Stimulated activated CD4-positive, alpha-beta T cell treated with anti-CD3 and anti-CD28 coated beads, Interleukin-4, amount 100 ng/mL, for 48 hours (primary cell): ENCODE measurements around the gene SPTLC3.

Source experiments
- DNase-seq, 2 donors: peaks; one replicate each; pipeline ENCODE4 v3.0.0-alpha.2; 2020; ENCODE audit warnings: low read depth in 2 of 2

The SPTLC3 gene

GRCh38 chr20:13031751-13032150 lies 23.0 kb downstream of the SPTLC3 start:
- no peak for DNase-seq

DNA sequence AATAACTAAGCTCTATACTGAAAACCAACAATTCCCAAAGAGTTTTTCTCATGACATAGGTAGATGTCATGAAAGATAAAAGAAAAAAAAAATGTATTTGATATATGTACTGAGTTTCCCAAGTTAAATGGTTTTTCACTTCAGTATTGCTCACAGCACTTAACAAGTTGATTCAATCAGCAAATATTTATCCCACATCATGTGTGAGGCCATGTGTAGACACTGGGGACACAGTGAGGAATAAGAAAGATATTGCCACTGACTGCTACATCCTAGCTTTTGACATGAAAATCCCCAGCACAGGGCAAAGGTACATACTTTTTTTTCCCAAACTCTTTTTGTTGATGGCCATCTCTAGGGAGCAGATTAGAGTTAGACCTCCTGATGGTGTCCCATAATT lies 25.3 kb downstream of the SPTLC3 start:
- no peak for DNase-seq

- no peak for DNase-seq
Observed at GRCh38 chr20:13034936-13035335, 26.2 kb downstream of the SPTLC3 start.

DNA sequence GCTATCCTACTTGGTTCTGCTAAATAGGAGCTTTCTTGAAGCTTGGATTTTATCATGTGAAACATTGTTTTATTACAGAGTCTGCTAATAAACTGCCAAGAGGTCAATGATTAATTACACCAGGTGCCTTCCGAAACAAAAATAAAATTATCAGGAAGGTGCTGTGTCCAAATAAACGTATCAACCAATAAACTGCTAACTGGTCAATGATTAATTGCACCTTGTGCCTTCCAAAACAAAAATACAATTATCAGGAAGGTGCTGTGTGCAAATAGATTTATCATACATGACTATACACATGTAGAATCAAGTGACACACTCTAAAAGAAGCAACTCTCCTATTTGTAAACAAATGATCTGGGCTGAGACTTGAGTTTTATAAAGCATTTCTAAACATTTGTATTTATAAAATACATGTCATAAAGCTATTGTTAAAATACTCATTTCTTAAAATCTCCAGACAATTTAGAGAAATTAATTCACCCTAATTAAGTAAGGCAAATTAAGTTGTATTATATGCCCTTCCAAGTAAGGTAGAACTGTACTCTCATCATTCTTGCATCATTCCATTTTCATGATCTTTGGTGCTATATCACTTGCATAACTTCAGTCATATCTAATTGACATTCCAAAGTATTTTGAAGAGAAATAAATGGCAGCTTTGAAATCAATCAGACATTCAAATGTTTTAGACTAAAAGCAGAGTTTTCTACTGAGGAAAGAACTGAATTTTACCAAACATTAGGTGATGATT lies 26.8 kb downstream of the SPTLC3 start:
- no peak for DNase-seq

GRCh38 chr20:13037727-13038126 lies 29.0 kb downstream of the SPTLC3 start:
- DNase-seq: no peak

- no peak for DNase-seq
Observed at GRCh38 chr20:13041574-13042457, 33.0 kb downstream of the SPTLC3 start.

GRCh38 chr20:13042458-13042794 lies 33.7 kb downstream of the SPTLC3 start:
- DNase-seq: no peak

DNA sequence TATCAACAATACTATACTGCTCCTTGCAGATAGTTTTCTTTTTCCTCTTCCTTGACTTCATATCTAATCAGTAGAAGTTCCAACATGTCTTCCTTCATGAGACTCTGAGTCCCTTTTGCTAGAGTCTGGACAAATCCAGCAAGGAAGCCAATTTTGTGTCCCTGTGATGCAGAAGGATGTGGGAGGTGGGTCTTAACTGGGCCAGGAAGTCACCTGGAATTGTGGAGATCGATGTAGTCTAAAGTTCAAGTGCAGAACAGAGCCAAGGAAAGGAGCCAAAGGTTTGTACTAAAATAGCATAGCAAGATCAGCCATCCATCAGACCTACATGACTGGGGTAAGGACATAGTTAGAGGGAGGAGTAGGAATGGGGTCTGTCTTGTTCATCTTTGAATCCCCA lies 37.6 kb downstream of the SPTLC3 start:
- DNase-seq: no peak

DNA sequence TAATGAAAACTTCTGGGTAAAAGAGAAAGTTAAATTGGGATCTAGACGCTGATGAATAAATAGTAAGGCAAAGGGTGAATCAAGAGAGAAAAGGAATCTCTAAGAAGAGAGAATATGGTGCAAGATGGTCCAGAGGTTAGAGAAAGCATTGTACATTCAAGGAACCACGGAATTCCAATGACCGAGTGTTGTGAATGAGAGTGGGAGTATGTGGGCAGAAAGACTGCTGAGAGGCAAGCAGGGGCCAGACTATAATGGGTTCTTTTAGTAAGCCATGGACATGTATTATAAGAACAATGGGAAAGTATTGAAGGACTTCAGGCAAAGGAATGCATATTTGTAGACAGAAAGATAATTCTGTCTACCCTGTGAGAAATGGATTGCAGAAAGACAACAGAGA lies 45.2 kb downstream of the SPTLC3 start:
- no peak for DNase-seq

GRCh38 chr20:13058666-13059389 lies 50.1 kb downstream of the SPTLC3 start:
- no peak for DNase-seq

GRCh38 chr20:13059398-13060136 lies 50.8 kb downstream of the SPTLC3 start:
- DNase-seq: no peak

GRCh38 chr20:13060327-13060726 lies 51.6 kb downstream of the SPTLC3 start:
- DNase-seq: no peak

DNA sequence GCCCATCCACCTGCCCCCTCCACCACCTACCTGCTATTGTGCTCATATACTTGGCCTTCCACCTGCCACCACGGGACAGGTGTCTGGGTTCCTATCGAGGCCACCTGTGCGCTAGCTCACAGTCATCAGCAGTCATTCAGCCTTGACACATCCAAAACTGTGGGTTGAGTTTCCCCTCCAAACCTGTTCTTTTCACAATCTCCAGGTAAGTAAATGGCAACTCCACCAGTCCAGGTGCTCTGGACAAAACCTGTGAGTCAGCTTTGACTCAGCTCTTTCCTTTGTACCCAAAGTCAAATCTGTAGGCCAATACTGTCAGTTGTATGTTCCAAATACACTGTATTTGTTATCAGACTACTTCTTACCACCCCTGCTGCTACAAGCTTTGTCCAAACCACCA lies 52.6 kb downstream of the SPTLC3 start:
- DNase-seq: no peak

DNA sequence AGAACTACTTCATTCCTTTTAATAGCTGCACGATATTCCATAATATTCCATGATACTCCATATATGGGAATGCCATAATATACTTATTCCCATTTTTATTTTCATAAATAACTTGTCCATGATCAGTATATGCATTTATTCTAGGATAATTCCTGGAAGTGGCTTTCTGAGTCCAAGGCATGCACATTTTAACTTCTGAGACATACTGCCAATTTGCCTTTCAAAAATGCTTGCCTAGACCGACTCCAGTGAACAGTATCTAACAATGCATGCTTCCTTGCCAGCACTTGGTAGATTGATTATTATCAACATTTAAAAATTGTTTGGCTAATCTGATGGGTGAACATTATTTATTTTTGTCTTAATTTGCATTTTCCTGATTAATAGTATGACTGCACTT lies 54.0 kb downstream of the SPTLC3 start:
- no peak for DNase-seq

DNA sequence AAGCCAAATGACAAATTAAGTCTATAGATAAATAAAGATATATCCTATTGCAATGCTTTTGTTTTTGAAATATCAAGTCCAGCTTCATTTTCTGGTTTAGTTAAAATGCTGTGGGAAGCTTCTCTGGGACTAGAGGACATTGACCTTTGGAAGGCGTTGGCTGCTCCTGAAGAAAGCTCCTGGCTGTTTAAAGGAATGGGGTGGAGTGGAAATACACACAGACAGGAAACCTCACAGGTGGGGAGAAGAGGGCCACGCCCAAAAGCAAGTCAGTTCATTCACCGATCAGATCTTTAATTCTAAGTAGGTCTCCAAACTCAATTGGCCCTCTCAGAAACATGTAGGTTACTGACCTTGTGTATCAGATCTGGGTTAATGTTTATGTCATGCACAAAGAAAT lies 59.6 kb downstream of the SPTLC3 start:
- no peak for DNase-seq

DNA sequence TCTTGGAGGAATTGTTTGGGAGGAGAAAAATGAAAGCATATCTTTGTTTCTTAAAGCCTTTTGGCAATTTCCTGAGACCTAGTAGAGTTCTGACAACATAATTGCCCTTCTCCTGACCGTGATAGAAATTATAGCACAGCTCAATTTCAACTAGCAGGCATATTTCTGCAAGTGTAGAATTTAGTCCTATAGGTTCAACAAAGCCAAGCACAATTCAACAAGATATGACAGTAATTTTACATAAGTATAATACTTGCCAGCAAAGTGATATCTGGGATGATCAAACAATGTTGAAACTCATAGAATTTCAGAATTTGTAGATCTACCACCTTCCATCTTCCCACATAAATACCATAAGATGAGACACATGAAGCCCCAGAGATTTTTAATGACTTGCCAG lies 73.1 kb downstream of the SPTLC3 start:
- no peak for DNase-seq

DNA sequence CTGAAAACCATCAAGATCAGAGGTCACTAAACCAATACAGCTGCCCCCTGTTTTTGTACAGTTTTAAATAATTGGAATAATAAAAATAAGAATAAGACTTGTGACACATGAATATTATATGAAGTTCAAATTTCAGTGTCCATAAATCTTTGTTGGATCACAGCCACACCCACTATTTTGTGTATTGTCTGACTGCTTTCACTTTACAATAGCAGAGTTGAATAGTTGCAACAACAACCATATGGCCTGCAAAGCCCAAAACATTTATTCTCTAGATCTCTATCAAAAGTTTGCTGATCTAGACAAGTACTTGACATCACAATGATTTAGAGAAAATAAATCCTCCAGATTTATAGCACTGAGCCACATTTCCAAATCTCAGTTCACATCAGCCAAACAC lies 73.6 kb downstream of the SPTLC3 start:
- no peak for DNase-seq

DNA sequence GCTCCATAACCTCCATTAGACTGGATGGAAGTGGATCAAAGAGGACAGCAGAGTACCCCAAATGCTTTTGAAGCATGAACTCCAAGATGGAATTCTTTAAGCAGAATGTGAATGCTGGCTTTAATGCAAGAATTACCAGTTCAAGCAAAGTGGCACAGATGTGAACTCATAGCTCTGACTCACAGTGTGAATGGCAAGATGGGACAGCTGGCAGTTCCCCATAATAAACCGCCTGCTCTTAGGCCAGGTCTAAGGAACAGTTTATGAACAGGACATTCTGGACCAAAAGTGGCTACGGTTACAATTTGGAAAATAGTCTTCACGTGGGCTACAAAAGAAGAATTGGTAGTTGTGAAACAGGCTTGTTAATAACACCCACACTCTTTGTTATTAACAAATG lies 76.5 kb downstream of the SPTLC3 start:
- DNase-seq: no peak

- no peak for DNase-seq
Observed at GRCh38 chr20:13089950-13090469, 81.2 kb downstream of the SPTLC3 start.

GRCh38 chr20:13092111-13092510 lies 83.3 kb downstream of the SPTLC3 start:
- no peak for DNase-seq

GRCh38 chr20:13094976-13095375 lies 86.2 kb downstream of the SPTLC3 start:
- no peak for DNase-seq
